Mammary epithelial cell (primary cell): Measurements from ENCODE around the gene TMEM163.

Experiments used
- CTCF ChIP-seq, 2 donors: IDR thresholded peaks in 1 of 2; conservative IDR thresholded peaks in 1 of 2; 2 replicates each; pipeline ENCODE4 v1.5.1; 2011 to 2012; ENCODE audit warnings: inconsistent platforms in 2 of 2, low read length in 2 of 2, mild to moderate bottlenecking in 2 of 2, control low read depth in 1 of 2, low read depth in 1 of 2; ENCODE audit not compliant: insufficient read depth in 1 of 2; ENCODE audit errors: extremely low read depth in 1 of 2
- EZH2 ChIP-seq: IDR thresholded peaks from 2 replicates; pipeline ENCODE4 v1.6.1; 2012; ENCODE audit warnings: low read length, inconsistent platforms, borderline replicate concordance

- no peak for TF ChIP-seq CTCF (conservative IDR thresholded peaks at IDR 0.05 in 1 of 2, IDR thresholded peaks at IDR 0.05 in 1 of 2; ENCODE audit: extremely low read depth in 1 of 2, insufficient read depth in 1 of 2, low read depth in 1 of 2, low read length in 2 of 2)
- no peak for TF ChIP-seq EZH2
These were observed 216.7 kb downstream of the TMEM163 start for GRCh38 chr2:134502104-134502503.
